HG03354 (cell line): ENCODE data around the gene PCTP.

Source experiments
- ATAC-seq: cut with Tn5 transposase; IDR thresholded peaks from one replicate; pipeline ENCODE4 v1.9.1; 2021; ENCODE audit warnings: mild to moderate bottlenecking; ENCODE audit not compliant: unreplicated experiment, poor library complexity, severe bottlenecking

Gene PCTP

GRCh38 chr17:55726440-55726839 lies 24.4 kb upstream of the PCTP start:
- no peak for ATAC-seq

DNA sequence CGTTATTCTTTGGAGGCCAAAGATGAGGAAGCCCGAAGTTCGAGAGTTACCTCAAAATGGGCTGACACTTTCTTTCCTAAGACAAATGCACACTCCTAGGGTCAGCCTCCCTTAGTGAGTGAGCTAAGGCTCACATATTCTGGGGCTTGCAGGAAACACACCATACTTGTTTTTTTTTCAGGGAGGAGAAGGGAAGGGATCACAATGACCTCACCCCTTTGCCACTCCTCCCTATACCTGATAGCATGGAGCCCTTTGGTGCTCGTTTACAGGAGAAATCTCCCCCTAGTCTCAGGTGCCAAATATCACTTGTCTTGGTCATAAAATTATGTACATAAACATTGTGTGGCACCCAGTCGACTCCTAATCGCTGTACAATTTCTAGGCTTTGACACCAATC lies 23.6 kb upstream of the PCTP start:
- ATAC-seq, result no peak

GRCh38 chr17:55727920-55728319 lies 22.9 kb upstream of the PCTP start:
- ATAC-seq, result no peak

GRCh38 chr17:55728361-55728760 lies 22.5 kb upstream of the PCTP start:
- no peak for ATAC-seq

- ATAC-seq, result no peak
Observed at GRCh38 chr17:55728833-55729232, 22.0 kb upstream of the PCTP start.

- no peak for ATAC-seq
Observed at GRCh38 chr17:55729484-55729883, 21.4 kb upstream of the PCTP start.

GRCh38 chr17:55730380-55730779 lies 20.5 kb upstream of the PCTP start:
- ATAC-seq, result no peak

GRCh38 chr17:55730808-55731207 lies 20.0 kb upstream of the PCTP start:
- no peak for ATAC-seq

GRCh38 chr17:55731586-55732250 lies 19.1 kb upstream of the PCTP start:
- no peak for ATAC-seq

- no peak for ATAC-seq
Observed at GRCh38 chr17:55734128-55734781, 16.6 kb upstream of the PCTP start.

DNA sequence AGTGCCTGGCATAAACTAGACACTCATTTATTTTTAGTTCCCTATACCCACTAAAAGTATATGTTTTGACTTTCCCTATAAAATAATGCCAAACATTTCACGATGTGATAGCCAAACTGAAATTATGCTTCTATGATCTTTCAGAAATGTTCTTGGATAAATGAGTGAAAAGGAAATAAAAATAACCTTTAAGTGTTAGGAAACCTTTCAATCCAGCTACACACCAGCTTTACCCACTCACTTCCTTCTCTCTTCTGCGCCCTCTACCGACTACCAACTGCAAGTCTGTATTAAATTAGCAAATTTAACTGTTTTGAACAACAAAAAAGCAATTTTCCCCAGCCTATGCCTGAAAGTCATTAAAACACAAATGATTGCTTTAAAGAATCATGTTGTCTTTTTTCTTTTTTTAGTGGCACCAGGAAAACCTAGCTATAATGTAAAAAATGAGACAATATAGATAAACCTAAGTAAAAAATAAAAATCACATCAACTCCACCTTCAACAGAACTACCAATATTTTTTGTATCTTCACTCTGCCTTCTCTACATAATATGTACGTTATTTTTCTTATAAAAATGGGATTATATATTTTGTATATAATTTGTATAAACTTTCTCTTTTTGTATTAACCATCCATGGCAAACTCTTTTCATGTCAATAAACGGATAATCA lies 15.0 kb upstream of the PCTP start:
- ATAC-seq, result peak; percentile 61

DNA sequence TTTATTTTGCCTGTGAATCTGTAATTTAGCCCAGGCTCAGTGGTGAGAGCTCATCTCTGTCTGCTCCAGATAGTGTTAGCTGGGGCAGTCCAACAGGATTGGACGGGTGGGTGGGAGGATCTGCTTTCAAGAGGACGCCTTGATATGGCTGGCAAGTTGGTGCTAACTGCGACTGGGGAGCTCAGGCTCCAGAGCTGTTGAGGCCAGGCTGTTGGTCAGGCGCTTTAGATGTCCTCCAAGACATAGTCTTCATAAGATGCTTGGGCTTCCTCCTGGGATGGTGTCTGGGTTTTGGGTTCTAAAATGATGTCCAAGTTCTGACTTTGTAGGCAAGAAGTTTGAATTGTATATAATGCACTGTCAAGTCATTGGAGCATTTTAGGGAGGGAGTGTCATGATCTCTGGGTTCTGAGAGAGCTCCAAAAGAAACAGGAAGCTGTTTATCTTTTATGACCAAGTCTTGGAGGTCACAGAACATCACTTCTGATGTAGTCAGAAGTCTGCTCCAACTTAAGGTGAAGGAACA lies 12.8 kb upstream of the PCTP start:
- no peak for ATAC-seq

GRCh38 chr17:55740511-55741355 lies 10.1 kb upstream of the PCTP start:
- no peak for ATAC-seq

DNA sequence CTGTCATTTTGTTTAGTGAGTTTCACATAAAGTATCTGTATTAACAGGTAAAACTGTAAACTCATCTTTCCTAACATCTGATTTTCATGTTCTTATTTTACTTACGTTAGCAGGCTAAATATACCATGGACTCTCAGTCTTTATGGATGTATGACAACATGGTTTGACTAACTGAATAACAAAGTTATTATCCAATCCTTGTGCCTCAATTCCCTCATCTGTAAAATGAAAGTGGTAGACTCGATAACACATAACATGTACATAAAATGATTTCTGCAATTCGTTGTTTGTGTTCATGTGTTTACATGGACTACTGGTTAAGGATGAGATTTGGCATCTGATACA lies 9.5 kb upstream of the PCTP start:
- ATAC-seq, result no peak

DNA sequence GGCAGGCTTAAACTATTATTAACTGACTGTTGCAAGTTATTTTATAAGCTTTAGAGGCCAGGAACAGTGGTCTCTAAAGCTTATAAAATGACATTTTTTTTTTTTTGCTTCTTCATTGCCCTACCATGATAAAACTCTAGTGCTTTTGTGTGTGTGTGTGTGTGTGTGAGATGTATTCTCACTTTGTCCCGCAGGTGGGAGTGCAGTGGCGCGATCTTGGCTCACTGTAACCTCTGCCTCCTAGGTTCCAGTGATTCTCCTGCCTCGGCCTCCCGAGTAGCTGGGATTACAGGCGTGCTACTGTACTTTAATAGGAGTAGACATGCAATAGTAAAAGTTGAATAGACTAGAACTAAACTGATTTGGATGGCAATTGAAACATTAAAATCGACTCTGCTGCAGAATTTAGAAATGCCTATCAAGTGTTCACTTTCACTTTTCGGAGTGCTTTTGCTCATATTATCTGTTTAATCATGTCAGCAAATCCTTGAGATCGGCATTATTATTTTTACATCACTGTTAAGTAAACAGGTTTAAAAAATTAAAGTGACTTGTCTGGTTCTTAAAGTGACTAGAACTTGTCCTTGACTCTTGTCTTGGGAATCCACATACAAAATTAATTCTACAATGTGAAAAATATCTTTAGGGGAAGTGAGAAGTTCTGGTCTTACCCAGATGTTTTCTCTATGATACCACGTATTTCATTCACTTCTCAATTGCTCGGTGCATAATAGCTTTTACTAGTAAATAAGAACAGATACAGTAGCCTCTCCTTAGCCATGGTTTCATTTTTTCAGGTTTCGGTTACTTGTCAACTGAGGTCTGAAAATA lies 8.4 kb upstream of the PCTP start:
- peak; percentile 86 for ATAC-seq

- ATAC-seq, result peak; percentile 40
Observed at GRCh38 chr17:55743103-55743679, 7.7 kb upstream of the PCTP start.

DNA sequence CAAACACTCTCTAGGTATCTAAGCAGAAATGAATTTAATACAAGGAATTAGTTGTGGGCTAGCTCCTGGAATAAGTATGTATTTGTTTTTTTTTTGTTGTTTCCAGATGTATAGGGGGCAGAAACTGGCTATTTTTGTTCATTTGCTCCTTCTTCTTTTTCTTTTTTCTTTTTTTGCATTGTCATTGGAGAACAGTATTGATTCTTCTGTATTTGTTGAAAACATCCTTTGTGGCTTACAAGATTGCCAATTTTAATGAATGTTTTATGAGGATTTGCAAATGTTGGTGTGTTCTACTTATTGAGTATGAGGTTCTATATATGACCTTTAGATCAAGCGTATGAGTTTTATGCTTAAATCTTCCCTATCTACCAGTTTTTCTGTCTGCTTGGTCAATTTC lies 5.6 kb upstream of the PCTP start:
- ATAC-seq, result no peak

DNA sequence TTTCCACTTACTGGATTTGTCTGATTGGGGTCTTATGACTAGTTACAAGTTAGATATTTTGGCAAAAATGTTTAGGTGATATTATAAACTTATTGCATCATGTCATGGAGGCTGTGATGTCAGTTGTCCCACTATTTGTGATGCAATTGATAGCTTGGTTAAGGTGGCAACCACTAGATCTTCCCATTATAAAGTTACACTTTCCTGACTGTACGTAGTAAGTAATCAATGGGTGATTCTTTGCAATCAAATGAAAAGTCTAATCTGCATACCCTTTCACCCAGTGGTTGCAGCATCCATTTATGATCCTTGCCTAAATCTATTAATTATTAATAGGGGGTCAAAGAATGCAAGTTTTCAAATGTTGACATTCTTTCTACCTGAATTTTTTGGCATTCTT lies 4.4 kb upstream of the PCTP start:
- no peak for ATAC-seq

DNA sequence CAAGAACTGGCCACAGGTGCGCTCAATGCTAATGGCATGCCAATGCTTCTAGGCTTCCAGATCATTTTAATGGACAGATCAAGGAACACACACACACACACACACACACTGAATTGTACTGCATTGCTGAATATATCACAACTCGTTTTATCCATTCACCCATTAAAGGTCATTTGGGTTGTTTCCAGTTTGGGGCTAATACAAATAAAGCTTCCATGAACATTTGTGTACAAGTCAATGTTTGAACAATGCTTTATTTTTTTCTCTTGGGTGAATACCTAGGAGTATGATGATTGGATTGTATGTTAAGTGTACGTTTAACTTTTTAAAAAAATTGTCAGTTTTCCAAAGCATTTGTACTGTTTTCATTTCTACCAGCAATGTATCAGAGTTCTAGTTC lies 3.6 kb upstream of the PCTP start:
- no peak for ATAC-seq
